NCI-H774 (cell line): ENCODE measurements around the gene AGO4.
"Not testable (repeated sequence)": the region's sequence is repeated elsewhere in the genome, so short reads cannot be mapped to it uniquely, and the experiment has no call there.

Source experiments
- DNase-seq: peaks from one replicate; lab custom pipeline; 2025; lab: John Stamatoyannopoulos, UW

AGO4 gene

GRCh38 chr1:35810096-35810881 is 2.5 kb downstream of the AGO4 start:
- no peak for DNase-seq

DNA sequence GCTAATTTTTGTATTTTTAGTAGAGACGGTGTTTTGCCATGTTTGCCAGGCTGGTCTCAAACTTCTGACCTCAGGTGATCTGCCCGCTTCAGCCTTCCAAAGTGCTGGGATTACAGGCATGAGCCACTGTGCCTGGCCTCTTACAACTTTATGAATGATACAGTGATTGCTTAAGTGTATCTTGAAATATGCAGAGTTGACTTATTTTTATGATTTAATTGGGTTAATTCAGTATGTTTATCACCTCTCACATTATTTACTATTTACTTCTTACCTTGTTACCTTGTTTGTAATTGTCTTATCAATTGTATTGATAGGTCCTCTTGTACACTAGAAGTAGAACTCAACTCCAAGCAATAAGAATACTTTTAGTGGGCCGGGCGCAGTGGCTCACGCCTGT is 4.9 kb downstream of the AGO4 start:
- not testable (repeated sequence) for DNase-seq

DNA sequence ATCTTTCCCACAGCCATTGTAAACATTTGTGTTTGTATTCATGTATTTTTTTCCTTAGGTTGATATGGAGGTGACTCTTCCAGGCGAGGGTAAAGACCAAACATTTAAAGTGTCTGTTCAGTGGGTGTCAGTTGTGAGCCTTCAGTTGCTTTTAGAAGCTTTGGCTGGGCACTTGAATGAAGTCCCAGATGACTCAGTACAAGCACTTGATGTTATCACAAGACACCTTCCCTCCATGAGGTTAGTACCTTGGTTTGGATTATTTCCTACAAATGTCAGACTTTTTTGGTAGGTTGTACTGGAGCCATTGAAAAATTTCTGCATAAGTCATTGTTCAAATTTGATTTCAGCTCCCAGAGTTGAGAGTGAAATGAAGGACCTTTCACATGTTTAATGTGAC is 17.4 kb downstream of the AGO4 start:
- no peak for DNase-seq

- DNase-seq: no peak
Measured at GRCh38 chr1:35832276-35832905, 24.6 kb downstream of the AGO4 start.

- DNase-seq: no peak
Measured at GRCh38 chr1:35833395-35833794, 25.6 kb downstream of the AGO4 start.

DNA sequence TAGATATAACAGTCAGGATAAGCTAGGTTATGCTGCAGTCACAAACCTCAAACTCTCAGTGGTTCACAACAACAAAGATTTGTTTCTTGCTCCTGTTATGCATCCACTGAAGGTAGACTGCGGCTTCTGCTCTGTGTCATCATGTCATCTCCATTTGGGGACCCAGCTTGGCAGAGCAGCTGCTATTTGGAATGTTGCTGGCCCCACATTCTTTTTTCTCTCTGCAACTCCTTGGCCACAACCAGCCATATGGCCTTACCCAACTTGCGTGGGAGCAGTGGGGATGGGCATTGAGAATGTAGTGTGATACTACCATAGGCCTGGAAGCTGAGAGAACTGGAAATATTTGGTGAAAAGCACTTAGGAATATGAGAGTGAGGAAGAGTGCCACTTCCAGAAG is 26.4 kb downstream of the AGO4 start:
- no peak for DNase-seq

DNA sequence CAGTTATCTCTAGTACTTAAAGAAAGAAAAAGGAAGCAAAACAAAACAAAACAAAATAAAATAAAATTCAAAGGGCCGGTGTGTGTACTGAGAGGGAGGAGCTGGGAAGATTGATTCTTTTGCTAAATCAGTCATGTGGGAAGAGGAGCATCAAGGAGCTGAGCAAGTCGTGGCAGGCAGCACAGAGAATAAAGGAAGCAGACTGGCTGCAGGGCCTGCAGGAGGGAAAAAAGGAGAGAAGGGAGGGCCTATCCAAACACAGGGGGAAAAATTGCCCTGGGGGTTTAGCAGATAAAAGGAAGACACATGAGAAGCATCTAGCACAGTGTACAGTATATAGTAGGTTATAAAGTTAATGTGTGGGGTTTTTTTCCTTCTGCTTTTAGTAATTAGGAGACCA is 27.6 kb downstream of the AGO4 start:
- DNase-seq: no peak

DNA sequence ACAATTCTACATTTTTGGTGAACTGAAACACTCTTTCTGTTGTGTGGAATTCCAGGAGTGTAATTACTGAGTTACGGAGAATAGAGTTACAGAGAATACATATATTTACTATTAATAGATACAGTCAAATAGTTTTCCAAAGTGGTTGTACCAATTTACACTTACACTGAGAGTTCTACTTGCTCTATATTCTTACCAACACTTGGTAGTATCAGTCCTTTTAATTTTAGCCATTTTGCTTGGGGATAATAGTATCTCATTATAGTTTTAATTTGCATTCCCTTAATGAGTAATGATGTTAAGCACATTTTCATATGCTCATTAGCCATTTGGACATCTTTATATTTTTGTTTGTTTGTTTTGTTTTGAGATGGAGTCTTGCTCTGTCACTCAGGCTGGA is 28.9 kb downstream of the AGO4 start:
- DNase-seq: no peak

DNA sequence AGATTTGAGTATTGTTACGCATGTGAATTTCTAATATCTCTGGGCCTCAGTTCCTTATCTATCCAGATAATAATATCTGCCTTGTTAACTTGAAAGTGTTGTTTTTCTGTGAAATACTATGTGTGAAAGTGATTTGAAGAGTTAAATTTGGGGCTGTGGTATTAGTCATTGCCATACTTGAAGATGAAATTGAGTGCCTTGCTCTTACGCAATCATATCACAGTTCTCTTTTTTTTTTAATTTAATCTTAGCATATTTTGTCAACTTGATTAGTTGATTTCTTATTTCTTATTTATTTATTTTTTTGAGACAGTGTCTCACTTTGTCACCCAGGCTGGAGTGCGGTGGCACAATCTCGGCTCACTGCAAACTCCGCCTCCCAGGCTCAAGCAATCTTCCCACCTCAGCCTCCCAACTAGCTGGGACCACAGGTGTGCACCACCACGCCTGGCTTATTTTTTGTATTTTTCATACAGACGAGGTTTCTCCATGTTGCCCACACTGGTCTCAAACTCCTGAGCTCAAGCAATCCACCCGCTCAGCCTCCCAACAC is 31.0 kb downstream of the AGO4 start:
- DNase-seq: no peak

DNA sequence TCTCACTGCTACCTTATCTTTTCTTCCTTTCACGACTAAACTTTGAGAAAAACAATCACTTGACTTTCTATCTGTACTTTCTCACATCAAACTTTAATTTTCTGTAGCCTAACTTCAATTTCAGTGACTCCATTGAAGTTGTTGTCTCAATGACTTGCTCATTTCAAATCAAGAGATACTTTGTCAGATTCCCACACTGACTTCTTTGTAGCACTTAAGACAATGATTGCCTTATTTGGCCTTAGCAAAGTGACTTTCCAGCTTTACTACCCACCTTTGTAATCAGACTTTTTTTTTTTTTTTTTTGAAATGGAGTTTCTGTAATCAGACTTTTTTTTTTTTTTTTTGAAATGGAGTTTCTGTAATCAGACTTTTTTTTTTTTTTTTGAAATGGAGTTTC is 37.0 kb downstream of the AGO4 start:
- no peak for DNase-seq

GRCh38 chr1:35845766-35846165 is 38.0 kb downstream of the AGO4 start:
- DNase-seq: no peak

- DNase-seq: no peak
Measured at GRCh38 chr1:35847935-35848565, 40.2 kb downstream of the AGO4 start.

- no peak for DNase-seq
Measured at GRCh38 chr1:35850051-35850450, 42.2 kb downstream of the AGO4 start.

- no peak for DNase-seq
Measured at GRCh38 chr1:35850716-35851115, 42.9 kb downstream of the AGO4 start.

DNA sequence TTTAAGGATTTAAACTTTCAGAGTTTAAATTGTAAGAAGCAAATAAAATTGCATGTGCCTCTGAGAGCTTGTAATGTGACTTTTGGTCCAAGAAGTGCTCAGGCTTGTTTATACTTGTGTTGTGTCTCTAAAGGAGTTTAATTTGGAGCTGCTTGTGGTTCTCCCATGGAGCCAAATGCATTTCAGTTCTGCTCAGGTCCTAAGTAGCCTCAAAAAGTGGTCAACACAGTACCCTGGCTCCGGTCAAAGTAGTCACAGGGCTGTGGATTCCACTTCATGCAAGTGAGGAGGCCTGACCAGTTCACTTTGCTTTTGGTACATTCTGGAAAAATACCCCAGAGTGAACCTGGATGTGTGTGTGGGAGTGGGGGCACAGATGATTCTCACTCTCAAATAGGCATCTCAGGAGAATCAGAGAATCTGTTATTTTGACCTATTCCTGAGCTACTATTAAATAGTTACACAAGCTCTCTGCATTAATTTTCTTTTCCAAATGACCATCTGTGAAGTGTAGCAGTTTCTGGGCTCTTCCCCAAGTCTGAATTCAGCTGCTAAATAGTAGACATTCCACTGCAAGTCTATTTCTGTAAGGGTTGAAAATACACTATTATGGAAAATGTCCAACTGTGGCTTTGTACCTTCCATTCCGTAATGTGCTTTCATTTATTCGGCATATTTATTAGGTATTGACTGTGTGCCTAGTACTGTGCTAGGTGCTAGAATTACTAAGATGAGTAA is 43.5 kb downstream of the AGO4 start:
- DNase-seq: no peak

DNA sequence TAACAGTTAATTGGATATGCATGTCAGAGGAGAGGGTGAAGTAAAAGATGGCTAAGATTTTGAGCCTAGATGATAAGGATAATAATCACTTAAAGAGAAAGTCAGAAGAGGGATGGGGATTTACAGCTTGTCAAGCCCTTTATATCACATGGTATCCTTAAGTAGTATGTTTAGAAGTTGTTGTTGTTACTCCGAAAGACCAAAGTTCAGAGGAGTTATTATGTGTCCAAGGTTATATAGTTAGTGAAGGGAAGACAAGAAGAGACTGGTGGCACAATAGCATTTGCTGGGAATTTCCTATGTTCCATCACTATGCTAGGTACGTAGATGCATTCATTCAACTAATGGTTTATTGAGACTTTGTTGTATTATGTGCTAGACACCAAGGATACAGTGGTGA is 44.4 kb downstream of the AGO4 start:
- no peak for DNase-seq

GRCh38 chr1:35854989-35855700 is 47.3 kb downstream of the AGO4 start:
- DNase-seq: peak; percentile 61

GRCh38 chr1:35856964-35857363 is 49.1 kb downstream of the AGO4 start:
- DNase-seq: no peak

DNA sequence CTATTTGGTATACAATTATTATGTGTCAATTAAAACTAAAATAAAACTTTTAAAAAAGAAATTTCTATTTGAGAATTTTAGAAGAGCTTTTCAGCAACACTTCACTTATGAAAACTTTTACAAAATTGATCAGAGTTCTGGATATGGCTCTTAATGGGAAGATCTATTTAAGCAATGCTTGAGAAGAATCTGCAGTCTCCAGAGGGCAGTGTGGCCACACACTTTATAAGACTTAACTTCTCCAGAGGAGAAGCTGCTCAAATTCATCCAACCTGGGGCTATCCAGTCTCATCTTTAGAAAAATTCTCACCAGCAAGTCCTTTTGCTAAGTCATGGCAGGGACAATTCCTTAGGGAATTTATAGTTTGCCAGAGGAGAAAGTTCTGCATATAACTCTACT is 50.0 kb downstream of the AGO4 start:
- DNase-seq: no peak

DNA sequence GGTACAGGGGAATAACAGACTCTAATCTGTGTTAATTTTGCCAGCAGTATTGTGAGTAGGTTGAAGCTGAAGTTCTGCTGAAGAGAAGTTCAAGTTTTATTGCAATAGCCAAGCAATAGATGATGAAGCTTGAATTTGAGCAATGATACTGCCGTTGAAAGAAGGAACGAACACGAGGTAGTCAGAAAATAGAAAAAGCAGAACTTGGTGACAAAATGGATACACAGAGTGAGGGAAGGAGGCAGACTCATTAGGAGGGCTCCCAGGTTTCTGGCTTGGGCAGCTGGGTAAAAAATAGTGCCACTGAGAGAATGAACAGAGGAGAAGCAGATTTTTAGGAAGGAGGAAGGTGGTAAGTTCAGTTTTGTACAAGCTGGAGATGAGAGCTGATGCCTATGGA is 52.9 kb downstream of the AGO4 start:
- DNase-seq: no peak

- no peak for DNase-seq
Measured at GRCh38 chr1:35863136-35863535, 55.3 kb downstream of the AGO4 start.
